ENCODE measurements around the gene EEA1.
A peak's percentile ranks its signal among the peaks of the same experiment; 100 is the strongest.

Gene EEA1

DNA sequence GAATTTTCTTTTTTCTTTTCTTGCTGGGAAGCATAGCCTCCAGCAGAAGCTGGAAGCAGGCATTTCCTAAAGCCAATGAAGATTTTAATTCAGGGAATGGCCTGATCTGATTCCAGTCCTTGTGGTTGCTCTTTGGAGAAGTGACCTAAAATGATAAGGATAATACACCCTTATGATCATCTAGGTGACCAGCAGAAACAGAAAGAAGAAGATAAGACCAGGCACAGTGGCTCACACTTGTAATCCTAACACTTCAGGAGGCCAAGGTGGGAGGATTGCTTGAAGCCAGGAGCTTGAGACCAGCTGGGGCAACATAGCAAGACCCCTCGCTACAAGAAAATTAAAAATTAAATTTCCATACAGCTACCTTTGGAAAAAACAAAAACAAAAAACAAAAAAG is 51.2 kb downstream of the EEA1 start:
- DNase-seq: no peak

- DNase-seq: no peak
These were observed 52.6 kb downstream of the EEA1 start for GRCh38 chr12:92876496-92876895.

- DNase-seq: no peak
These were observed 58.0 kb downstream of the EEA1 start for GRCh38 chr12:92871116-92871515.

DNA sequence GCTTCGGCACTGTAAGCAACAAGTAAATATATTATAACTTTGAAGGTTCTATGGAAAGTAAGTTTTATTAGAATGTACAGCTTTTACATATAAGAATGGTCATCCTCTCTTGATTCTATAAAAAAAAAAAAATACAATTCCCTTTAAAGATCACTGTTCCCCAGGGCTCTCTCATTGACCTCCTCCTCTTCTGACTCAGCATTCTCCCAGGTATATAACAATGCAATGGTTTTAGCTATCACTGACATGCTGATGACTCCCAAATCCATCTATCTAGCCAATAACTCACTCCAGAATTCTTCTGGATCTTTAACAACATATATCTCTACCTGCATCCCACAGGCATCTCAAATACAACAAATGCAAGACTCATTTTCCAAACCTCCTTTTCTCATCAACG is 62.7 kb downstream of the EEA1 start:
- no peak for DNase-seq

GRCh38 chr12:92863251-92863650 is 65.8 kb downstream of the EEA1 start:
- no peak for DNase-seq

- no peak for DNase-seq
These were observed 67.7 kb downstream of the EEA1 start for GRCh38 chr12:92861381-92861780.

DNA sequence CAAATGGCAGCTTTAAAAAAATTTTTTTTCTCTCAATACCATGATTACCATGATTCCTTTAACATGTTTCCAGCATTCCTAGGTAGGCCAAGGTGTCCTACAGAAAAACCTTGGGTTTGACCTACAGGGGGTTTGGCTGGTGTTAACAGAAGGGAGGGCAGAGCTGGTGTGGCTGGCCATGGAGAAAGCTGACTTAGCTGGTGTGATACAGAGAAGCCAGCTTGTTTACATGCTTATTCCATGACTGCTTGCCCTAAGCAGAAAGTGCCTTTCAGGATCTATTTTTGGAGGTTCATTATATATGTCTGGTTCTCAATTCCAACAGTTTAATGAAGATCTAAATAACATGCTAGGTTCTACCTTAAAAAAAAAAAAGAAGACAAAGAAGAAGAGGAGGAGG is 68.6 kb downstream of the EEA1 start:
- DNase-seq: no peak

DNA sequence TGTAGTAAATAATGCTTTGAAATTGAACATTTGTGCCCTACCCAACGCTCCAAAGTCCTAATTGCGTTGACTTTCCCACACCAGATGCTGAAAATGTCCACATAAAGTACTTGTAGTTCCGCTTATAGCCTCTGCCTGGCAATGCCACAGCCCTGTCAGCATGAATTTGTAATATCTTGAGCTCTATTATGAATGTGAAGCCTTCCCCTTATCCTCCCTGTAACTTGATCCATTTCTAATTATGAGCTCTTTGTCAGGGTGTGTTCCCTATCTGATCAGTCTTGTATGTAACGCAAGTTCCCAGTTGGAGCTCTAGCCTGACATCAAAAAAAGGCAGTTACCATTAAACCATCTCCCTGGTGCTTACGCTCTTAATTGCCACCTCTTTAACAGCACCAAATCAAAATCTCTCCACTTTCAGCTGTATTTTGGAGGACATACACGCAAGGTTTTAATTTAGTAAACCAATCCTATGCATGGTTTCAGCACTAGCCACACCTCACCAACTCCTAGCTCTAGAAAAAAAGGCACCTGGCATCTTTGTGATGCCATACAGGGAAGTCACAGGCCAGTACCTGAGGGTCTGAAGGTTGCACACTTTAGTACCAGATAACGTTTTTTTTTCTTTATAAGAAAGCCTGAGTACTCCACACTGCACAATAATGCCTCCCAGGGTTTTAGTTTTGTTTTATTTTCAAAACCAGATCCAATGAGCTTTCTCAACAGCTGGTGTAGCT is 69.3 kb downstream of the EEA1 start:
- DNase-seq: peak; percentile 82

DNA sequence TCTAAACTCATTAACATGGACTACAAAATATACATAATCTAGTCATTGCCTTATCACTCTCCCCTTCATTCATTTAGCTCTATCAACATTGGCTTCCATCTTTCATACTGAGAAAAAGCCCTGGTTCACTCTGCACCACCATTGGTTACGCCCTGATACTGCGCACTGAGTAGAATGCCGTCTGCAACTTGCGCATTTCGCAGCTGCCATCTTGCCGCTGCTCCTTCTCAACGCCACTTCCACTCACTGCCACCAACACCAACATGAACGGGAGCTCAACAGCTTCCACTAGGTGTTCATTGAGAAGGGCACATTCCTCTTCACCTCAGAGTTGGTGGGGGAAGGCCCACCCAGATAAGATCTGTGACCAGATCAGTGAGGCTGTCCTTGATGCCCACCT is 71.3 kb downstream of the EEA1 start:
- DNase-seq: no peak

- DNase-seq: no peak
These were observed 74.8 kb downstream of the EEA1 start for GRCh38 chr12:92854344-92854743.

DNA sequence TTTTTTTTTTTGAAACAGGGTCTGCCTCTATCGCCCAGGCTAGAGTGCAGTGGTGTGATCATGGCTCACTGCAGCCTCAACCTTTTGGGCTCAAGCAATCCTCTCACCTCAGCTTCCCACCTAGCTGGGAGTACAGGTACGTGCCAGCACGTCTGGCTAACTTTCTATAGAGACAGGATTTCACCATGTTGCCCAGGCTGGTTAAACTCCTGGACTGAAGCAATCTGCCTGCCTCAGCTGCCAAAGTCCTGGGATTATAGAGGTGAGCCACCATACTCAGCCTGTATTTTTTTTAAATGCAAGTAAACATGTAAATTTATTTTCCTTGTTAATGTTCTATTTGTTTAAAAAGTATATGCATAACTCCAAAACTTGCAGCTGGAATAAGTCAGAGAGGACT is 80.4 kb downstream of the EEA1 start:
- no peak for DNase-seq

- DNase-seq: no peak
These were observed 81.7 kb downstream of the EEA1 start for GRCh38 chr12:92847368-92847767.

- DNase-seq: no peak
These were observed 83.8 kb downstream of the EEA1 start for GRCh38 chr12:92845329-92845728.

DNA sequence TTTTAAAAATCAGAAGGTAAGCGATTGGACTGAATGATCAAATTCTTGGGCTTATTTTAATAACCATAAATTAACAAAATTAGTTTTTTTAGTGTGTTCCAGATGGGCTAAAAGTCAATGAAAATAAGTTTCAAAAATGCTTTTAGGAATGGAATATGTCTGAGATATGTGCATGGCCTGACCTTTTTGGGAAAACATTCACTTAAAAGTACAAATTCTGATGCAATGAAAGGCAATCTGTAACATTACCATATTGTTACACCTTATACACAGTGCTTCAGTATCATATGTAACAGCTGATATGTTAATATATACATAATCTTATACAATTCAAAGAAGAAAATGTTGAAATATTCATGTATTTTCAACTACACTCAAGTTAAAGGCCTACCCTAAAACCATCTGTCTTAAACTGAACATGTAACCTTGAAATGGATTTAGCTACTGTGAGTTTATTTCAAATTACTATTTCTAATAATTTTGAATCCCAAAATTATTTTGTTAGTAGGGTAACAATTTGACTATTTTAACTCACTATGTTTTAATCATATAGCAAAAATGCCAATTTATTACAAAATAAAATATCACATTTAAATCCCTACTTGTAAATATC is 84.8 kb downstream of the EEA1 start:
- no peak for DNase-seq

GRCh38 chr12:92829686-92830282 is 99.3 kb downstream of the EEA1 start:
- no peak for DNase-seq

DNA sequence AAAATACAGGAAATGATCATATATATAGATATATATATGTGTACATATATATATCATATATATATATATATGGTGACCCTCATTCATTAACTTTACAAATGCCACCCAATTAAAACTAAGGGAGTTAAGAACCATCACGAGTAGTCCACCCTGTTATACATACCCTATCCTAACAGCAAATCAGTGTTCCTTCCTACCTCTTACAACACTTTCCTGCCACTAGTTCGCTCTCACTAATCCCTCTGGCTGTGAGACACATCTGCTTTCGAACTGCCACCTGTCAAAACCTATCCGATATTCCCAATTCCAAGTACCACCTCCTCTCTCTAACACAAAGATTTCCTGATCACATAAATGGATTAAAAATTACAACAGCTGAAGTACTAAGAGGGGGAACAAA is 100.5 kb downstream of the EEA1 start:
- no peak for DNase-seq

DNA sequence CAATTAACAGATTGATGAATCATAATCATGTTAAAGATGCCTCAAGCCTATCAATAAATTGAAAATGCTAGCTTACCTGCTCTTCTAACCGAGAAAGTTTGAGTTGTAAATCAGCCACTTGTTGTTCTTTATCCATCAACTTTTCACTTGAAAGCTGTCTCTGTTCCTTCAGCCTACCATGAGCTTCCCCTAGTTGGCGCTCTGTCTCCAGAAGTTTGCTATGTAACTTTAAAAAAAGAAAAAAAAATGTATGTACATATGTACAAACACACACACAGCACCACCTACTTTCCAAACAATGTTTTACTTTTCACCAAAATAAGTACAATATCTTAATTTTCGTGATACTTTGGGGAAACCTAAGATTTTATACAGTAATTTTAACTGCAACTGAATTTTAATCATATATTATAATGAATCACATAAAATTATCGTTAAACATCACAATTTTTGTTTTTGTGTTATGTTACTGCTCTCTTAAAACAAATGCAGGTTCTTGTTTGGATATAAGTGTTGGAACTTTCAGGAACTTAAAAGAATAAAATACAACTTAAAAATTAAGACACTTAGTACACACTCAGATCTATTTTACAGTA is 101.2 kb downstream of the EEA1 start:
- DNase-seq: no peak

DNA sequence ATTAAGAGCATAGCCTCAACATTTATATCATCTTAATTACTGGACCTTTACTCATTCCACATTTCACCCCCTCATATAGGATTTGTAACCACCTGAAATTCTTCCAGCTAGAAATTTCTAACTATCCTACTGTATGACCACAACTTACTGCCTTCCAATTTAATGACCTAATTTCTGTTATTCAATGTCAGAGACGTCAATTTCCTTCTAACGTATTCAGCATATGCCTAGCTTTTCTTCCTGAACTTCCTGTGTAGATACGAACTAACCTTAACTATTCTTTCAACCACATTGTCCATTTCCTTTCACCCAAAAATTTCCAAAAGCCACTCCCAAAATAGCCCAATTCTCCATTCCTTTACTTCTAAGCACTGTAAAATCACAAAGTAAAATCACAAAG is 108.0 kb downstream of the EEA1 start:
- DNase-seq: no peak

GRCh38 chr12:92814584-92814983 is 114.5 kb downstream of the EEA1 start:
- no peak for DNase-seq

GRCh38 chr12:92810370-92810769 is 118.7 kb downstream of the EEA1 start:
- no peak for DNase-seq

GRCh38 chr12:92803903-92804302 is 125.2 kb downstream of the EEA1 start:
- no peak for DNase-seq

- no peak for DNase-seq
These were observed 126.2 kb downstream of the EEA1 start for GRCh38 chr12:92802906-92803305.

- no peak for DNase-seq
These were observed 132.4 kb downstream of the EEA1 start for GRCh38 chr12:92796650-92797049.

DNA sequence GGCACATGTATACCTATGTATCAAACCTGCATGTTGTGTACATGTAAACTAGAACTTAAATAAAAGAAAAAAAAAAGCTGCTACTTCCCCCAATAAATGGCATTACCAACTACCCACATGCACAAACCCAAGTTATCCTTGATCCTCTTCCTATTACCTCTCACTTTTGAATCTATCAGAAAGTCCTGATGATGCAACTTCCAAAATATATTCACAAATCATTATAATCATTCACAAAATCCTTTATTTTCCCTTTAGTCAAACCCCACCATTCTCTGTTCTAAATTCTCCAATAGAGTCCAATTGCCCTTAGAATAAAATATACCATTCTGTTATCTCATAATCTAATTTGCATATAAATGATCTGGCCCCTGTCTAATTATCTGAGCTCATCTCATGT is 134.3 kb downstream of the EEA1 start:
- no peak for DNase-seq
